PC-9 (cell line): ENCODE results near the gene ITPKC.

Experiments
- CTCF ChIP-seq: fragments of 200-600 bp; sonication (generic); conservative IDR thresholded peaks from 2 replicates; pipeline ENCODE4 v1.6.1; 2017; ENCODE audit warnings: mixed run types, antibody characterized with exemption, mild to moderate bottlenecking, moderate library complexity
- EZH2 ChIP-seq: fragments of 200-600 bp; sonication (generic); IDR thresholded peaks from 2 replicates; pipeline ENCODE4 v1.8.0; 2017; ENCODE audit warnings: antibody characterized with exemption, low read depth

GRCh38 chr19:40747536-40747935, 30.6 kb downstream of the ITPKC start:
- TF ChIP-seq CTCF: no peak
- TF ChIP-seq EZH2: no peak
